ENCODE results near the gene FAM8A1. TPM values are rescaled to one million over a fixed set of nuclear protein-coding genes. Genes with fewer than 3 reads are reported as not detected.
A peak's percentile ranks its signal among the peaks of the same experiment; 100 is the strongest.

The FAM8A1 gene
- total and polyA plus RNA-seq, 2 of the 13 experiments (the other 11 are each of a cell fraction or from before 2014, with no cell fraction given): 30.5 to 34.3 TPM

- TF ChIP-seq, protein P1, sequence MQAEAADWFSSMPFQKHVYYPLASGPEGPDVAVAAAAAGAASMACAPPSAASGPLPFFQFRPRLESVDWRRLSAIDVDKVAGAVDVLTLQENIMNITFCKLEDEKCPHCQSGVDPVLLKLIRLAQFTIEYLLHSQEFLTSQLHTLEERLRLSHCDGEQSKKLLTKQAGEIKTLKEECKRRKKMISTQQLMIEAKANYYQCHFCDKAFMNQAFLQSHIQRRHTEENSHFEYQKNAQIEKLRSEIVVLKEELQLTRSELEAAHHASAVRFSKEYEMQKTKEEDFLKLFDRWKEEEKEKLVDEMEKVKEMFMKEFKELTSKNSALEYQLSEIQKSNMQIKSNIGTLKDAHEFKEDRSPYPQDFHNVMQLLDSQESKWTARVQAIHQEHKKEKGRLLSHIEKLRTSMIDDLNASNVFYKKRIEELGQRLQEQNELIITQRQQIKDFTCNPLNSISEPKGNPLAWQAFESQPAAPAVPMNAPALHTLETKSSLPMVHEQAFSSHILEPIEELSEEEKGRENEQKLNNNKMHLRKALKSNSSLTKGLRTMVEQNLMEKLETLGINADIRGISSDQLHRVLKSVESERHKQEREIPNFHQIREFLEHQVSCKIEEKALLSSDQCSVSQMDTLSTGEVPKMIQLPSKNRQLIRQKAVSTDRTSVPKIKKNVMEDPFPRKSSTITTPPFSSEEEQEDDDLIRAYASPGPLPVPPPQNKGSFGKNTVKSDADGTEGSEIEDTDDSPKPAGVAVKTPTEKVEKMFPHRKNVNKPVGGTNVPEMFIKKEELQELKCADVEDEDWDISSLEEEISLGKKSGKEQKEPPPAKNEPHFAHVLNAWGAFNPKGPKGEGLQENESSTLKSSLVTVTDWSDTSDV (CRISPR knock-in tag; IDR thresholded peaks at IDR 0.05): no peak
- no peak for TF ChIP-seq ZNF781 (CRISPR knock-in tag; IDR thresholded peaks at IDR 0.05; ENCODE audit: borderline replicate concordance, not compliant biosample characterization)
- TF ChIP-seq, protein P2, sequence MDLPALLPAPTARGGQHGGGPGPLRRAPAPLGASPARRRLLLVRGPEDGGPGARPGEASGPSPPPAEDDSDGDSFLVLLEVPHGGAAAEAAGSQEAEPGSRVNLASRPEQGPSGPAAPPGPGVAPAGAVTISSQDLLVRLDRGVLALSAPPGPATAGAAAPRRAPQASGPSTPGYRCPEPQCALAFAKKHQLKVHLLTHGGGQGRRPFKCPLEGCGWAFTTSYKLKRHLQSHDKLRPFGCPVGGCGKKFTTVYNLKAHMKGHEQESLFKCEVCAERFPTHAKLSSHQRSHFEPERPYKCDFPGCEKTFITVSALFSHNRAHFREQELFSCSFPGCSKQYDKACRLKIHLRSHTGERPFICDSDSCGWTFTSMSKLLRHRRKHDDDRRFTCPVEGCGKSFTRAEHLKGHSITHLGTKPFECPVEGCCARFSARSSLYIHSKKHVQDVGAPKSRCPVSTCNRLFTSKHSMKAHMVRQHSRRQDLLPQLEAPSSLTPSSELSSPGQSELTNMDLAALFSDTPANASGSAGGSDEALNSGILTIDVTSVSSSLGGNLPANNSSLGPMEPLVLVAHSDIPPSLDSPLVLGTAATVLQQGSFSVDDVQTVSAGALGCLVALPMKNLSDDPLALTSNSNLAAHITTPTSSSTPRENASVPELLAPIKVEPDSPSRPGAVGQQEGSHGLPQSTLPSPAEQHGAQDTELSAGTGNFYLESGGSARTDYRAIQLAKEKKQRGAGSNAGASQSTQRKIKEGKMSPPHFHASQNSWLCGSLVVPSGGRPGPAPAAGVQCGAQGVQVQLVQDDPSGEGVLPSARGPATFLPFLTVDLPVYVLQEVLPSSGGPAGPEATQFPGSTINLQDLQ (CRISPR knock-in tag; IDR thresholded peaks at IDR 0.05): no peak
- TF ChIP-seq NCOA2 (CRISPR knock-in tag; IDR thresholded peaks at IDR 0.05): peak; percentile 68; the same call in 1 of the 2 replicates
- TF ChIP-seq KLF9 (CRISPR knock-in tag; IDR thresholded peaks at IDR 0.05; ENCODE audit: low read depth): no peak
- TF ChIP-seq, protein P3, sequence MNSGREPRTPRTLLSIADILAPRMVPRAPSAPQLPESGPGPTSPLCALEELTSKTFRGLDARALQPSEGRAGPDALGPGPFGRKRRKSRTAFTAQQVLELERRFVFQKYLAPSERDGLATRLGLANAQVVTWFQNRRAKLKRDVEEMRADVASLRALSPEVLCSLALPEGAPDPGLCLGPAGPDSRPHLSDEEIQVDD (CRISPR knock-in tag; IDR thresholded peaks at IDR 0.05; ENCODE audit: borderline replicate concordance): no peak
- TF ChIP-seq NPAS2 (CRISPR knock-in tag; IDR thresholded peaks at IDR 0.05; ENCODE audit: borderline replicate concordance): no peak
- TF ChIP-seq STAG1 (CRISPR knock-in tag; IDR thresholded peaks at IDR 0.05): no peak
- no peak for TF ChIP-seq ZNF879 (CRISPR knock-in tag; IDR thresholded peaks at IDR 0.05)
- TF ChIP-seq SOX13 (IDR thresholded peaks at IDR 0.05): no peak
- TF ChIP-seq SOX13 (CRISPR knock-in tag; conservative IDR thresholded peaks at IDR 0.05 in 1 of 2, IDR thresholded peaks at IDR 0.05 in 1 of 2): peak in 1 of 2 experiments; percentile 87; a peak in 2 of 4 replicates
- TF ChIP-seq PPARG (CRISPR knock-in tag; conservative IDR thresholded peaks at IDR 0.05): no peak; the same call in 1 of the 2 replicates
- TF ChIP-seq TEAD2 (CRISPR knock-in tag; IDR thresholded peaks at IDR 0.05): no peak
- TF ChIP-seq KLF12 (CRISPR knock-in tag; IDR thresholded peaks at IDR 0.05; ENCODE audit: borderline replicate concordance): no peak
- no peak for TF ChIP-seq GMEB2 (CRISPR knock-in tag; IDR thresholded peaks at IDR 0.05; ENCODE audit: low read depth)
- no peak for TF ChIP-seq ZNF264 (CRISPR knock-in tag; IDR thresholded peaks at IDR 0.05)
- TF ChIP-seq ZSCAN5A (CRISPR knock-in tag; IDR thresholded peaks at IDR 0.05; ENCODE audit: borderline replicate concordance): no peak
- no peak for TF ChIP-seq ZMYM4 (CRISPR knock-in tag; IDR thresholded peaks at IDR 0.05)
- no peak for TF ChIP-seq MEIS2 (CRISPR knock-in tag; IDR thresholded peaks at IDR 0.05)
- no peak for TF ChIP-seq ZFX (CRISPR knock-in tag; IDR thresholded peaks at IDR 0.05; ENCODE audit: low read depth)
- 0 out of 2 replicates have a peak, but pooled peaks have one; percentile 20 for TF ChIP-seq DMAP1 (CRISPR knock-in tag; IDR thresholded peaks at IDR 0.05)
- peak; percentile 49; the same call in 1 of the 2 replicates for TF ChIP-seq GATAD2A (CRISPR knock-in tag; IDR thresholded peaks at IDR 0.05)
Measured at GRCh38 chr6:17602888-17603287, 2.8 kb downstream of the FAM8A1 start (continued).
